Ovary (tissue), 9 donors: ENCODE measurements around the gene SPPL3. TPM values are rescaled to one million over a fixed set of nuclear protein-coding genes. Genes with fewer than 3 reads are reported as not detected.

Experiments
- DNase-seq, 5 donors: peaks; one replicate each; pipeline ENCODE4 v3.0.0-alpha.2; 2019 to 2020
- H3K27ac ChIP-seq, 2 donors: fragments of 200-600 bp; one replicate each; pipeline versions ENCODE4 v1.5.1 to v1.8.0; 2019 to 2022
- H3K27me3 ChIP-seq: fragments of 200-600 bp; one replicate; pipeline ENCODE4 v1.8.0; 2022
- H3K36me3 ChIP-seq: fragments of 200-600 bp; sonication (generic); one replicate; pipeline ENCODE4 v1.5.1; 2019
- H3K4me1 ChIP-seq: one replicate; pipeline ENCODE4 v1.8.1; 2013; ENCODE audit warnings: mild to moderate bottlenecking, moderate library complexity; ENCODE audit not compliant: insufficient read depth
- H3K4me3 ChIP-seq: fragments of 200-600 bp; sonication (generic); one replicate; pipeline ENCODE4 v1.5.1; 2017
- H3K9me3 ChIP-seq, 2 donors: fragments of 200-600 bp in 1 of 2; sonication (generic) in 1 of 2; one replicate each; pipeline versions ENCODE4 v1.5.1 to v1.8.1; 2013 to 2019; ENCODE audit warnings: mild to moderate bottlenecking in 1 of 2, moderate library complexity in 1 of 2
- CTCF ChIP-seq, 3 donors: fragments of 450-650 bp in 2 of 3; fragments of 200-600 bp in 1 of 3; IDR thresholded peaks; one replicate each; pipeline versions ENCODE4 v1.5.1 to v1.8.0; 2016 to 2022; ENCODE audit warnings: antibody characterized with exemption in 3 of 3, mild to moderate bottlenecking in 1 of 3
- EP300 ChIP-seq: sonication (generic); formaldehyde crosslinking; IDR thresholded peaks from one replicate; pipeline ENCODE4 v1.6.1; 2017; ENCODE audit warnings: antibody characterized with exemption
- POLR2A ChIP-seq: fragments of 450-650 bp; IDR thresholded peaks from one replicate; pipeline ENCODE4 v1.6.1; 2017; ENCODE audit warnings: antibody characterized with exemption, mild to moderate bottlenecking, moderate library complexity
- WGBS, 3 donors: extraction: QIAGEN DNeasy Blood & Tissue Kit in 1 of 3; methylation state at CpG; one replicate each; pipeline versions ENCODE4 v1.1.5 to v1.1.7; 2013 to 2017; 5-methylcytosine and 5-hydroxymethylcytosine counted together
- intact Hi-C, 4 donors: fragments of 100-400 bp; cut with DNase I; formaldehyde crosslinking; loops; one replicate each; pipeline versions ENCODE4 v1.11.0 to v1.15.1; 2022 to 2023
- polyA plus RNA-seq, 2 donors: library from polyadenylated mRNA; stranded (reverse); fragments of 200-250 nt in 1 of 2; fragments of 350-450 nt in 1 of 2; fragmentation: Illumina TruSeq in 1 of 2; extraction: RNeasy Lipid Tissue Mini Kit (QIAGEN cat#74804) in 1 of 2; gene quantifications; one replicate each; pipeline ENCODE4 v1.2.3, GENCODE V29; 2013 to 2014
- total RNA-seq, 7 donors: library from RNA; depleted of rRNA in 2 of 7; stranded (reverse); fragments of >200 nt in 2 of 7; fragmentation: NEBNext Ultra II Directional in 3 of 7; extraction: Animal tissue kit (Norgen Biotek cat#: 25700) in 3 of 7; gene quantifications; one replicate each; pipeline versions ENCODE4 v1.1.0 to v1.2.4, GENCODE V29; 2016 to 2023
- donor health status: DM: no; HTN: no; CAD: no; lungs with moderate emphysema.
- donor health status: DM: no; HTN: no; CAD: no.
- donor health status: Bipolar disorder and iron deficiency.
- donor health status: DM: yes; HTN: yes; CAD: no.
- donor health status: DM: no; HTN: no; CAD: no.
- donor health status: DM: yes; HTN: yes; CAD: no.

SPPL3 gene
- total and polyA plus RNA-seq, 9 donors: 24.2 to 87.4 (median 51.9) TPM

- 88 to 92% (median 90%) methylated on average over 7 of the region's 7 CpGs for WGBS, 3 donors
- Histone ChIP-seq H3K4me1 (peaks cover 19% of the 10 kb centered on the region), H3K36me3 (no peaks in the 10 kb centered on the region), H3K4me3 (no peak overlapping the region), H3K27me3 (no peaks in the 10 kb centered on the region), H3K27ac (no peak overlapping the region), H3K9me3 (no peaks in the 10 kb centered on the region)
- TF ChIP-seq EP300 (no peak), CTCF (IDR thresholded peaks at IDR 0.05) (no peak), POLR2A (no peak)
- no peak for DNase-seq
- intact Hi-C loops: no loop called here
These were observed 8.6 kb downstream of the SPPL3 start for GRCh38 chr12:120895532-120895931.

- Histone ChIP-seq H3K9me3 (no peaks in the 10 kb centered on the region), H3K4me1 (peaks cover 20% of the 10 kb centered on the region), H3K27ac (peak overlapping the region in 1 of 2 donors; percentile 36), H3K36me3 (no peaks in the 10 kb centered on the region), H3K27me3 (no peaks in the 10 kb centered on the region), H3K4me3 (no peak overlapping the region)
- intact Hi-C loops: no loop called here
- DNase-seq: no peak
- no peak for TF ChIP-seq EP300
- WGBS, 3 donors: 4 to 24% (median 6%) methylated on average over 5 of the region's 5 CpGs
These were observed 11.9 kb downstream of the SPPL3 start for GRCh38 chr12:120892265-120892664.

- Histone ChIP-seq H3K4me3 (no peak overlapping the region), H3K4me1 (peaks cover 20% of the 10 kb centered on the region), H3K27ac (peak overlapping the region in 1 of 2 donors; percentile 36), H3K27me3 (no peaks in the 10 kb centered on the region), H3K36me3 (no peaks in the 10 kb centered on the region), H3K9me3 (no peaks in the 10 kb centered on the region)
- no peak for TF ChIP-seq EP300
- TF ChIP-seq POLR2A: no peak
- TF ChIP-seq CTCF (IDR thresholded peaks at IDR 0.05): no peak
- intact Hi-C loops: no loop called here
- 20 to 44% (median 27%) methylated on average over 2 of the region's 2 CpGs for WGBS, 3 donors
- no peak for DNase-seq
These were observed 13.2 kb downstream of the SPPL3 start for GRCh38 chr12:120890963-120891362.

DNA sequence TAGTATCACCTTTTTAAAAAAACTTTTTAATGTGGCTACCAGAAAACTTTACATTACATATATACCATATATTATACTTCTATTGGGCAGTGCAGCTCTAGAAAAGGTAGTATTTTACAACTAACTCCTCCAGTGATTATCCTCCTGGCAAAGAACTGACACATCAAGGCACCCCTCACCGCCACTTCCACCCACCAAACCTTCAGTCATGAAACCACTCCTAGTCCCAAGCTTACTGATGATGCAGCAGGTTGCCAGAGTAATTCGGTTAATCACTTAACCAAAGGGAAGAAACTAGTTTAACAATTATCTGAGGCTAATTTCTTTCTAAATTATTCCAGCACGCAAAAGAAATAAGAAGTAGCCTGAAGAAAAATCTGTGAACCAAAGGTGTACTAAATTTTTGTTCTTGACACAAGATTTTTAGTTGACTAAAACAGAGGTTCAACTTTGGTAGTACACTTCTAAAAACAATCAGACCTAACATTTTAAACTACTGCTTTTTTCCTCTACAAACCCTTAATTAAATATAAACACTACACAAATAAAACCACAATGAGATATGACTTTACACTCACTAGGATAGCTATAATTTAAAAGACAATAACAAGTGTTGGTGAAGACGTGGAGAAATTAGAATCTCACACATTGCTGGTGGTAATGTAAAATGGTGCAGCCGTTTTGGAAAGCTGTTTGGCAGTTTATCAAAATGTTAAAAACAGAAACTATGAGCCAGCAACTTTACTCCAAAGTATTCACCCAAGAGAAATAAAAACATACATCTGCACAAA lies 16.7 kb downstream of the SPPL3 start:
- no peak for DNase-seq
- H3K27ac ChIP-seq: no peak overlapping the region
- intact Hi-C loops: no loop called here
- H3K4me1 ChIP-seq: peaks cover 9% of the 10 kb centered on the region
- 46 to 55% (median 47%) methylated on average over 5 of the region's 5 CpGs for whole genome bisulfite sequencing, 3 donors
- H3K27me3 ChIP-seq: no peaks in the 10 kb centered on the region
- TF ChIP-seq EP300: no peak
- TF ChIP-seq POLR2A: no peak
- TF ChIP-seq CTCF (IDR thresholded peaks at IDR 0.05): no peak
- H3K9me3 ChIP-seq: no peaks in the 10 kb centered on the region
- no peaks in the 10 kb centered on the region for H3K36me3 ChIP-seq
- H3K4me3 ChIP-seq: no peak overlapping the region

- H3K4me3 ChIP-seq: no peak overlapping the region
- no peak overlapping the region for H3K27ac ChIP-seq
- TF ChIP-seq POLR2A (no peak), CTCF (IDR thresholded peaks at IDR 0.05) (no peak), EP300 (no peak)
- H3K9me3 ChIP-seq: no peaks in the 10 kb centered on the region
- H3K36me3 ChIP-seq: no peaks in the 10 kb centered on the region
- no peak for DNase-seq
- peaks cover 9% of the 10 kb centered on the region for H3K4me1 ChIP-seq
- 88 to 94% (median 90%) methylated on average over 4 of the region's 4 CpGs for WGBS, 3 donors
- no peaks in the 10 kb centered on the region for H3K27me3 ChIP-seq
- intact Hi-C loops: no loop called here
These were observed 17.7 kb downstream of the SPPL3 start for GRCh38 chr12:120886199-120887018.
